AG04449 (cell line): ENCODE data around the gene TLE4.

Experiments
- CTCF ChIA-PET: fragments of 350-600 bp; formaldehyde crosslinking; extraction: SDS; loops from one replicate; lab custom pipeline; 2021; ENCODE audit warnings: antibody characterized with exemption; lab: Yijun Ruan, JAX
- POLR2A ChIA-PET: fragments of 400-600, 350-600 bp; formaldehyde crosslinking; extraction: SDS; loops from one replicate; lab custom pipeline; 2020; ENCODE audit warnings: antibody characterized with exemption, inconsistent platforms; lab: Yijun Ruan, JAX
- DNase-seq: peaks from one replicate; pipeline ENCODE4 v3.0.0-alpha.2; 2010; ENCODE audit warnings: low read depth, low spot score
- H3K4me3 ChIP-seq: 2 replicates; pipeline ENCODE4 v1.5.1; 2011; ENCODE audit warnings: low read depth, mild to moderate bottlenecking, control low read depth, low read length
- TF ChIP-seq, protein P1 (sequence below): IDR thresholded peaks from one replicate; pipeline ENCODE4 v1.5.1; 2011; ENCODE audit warnings: mild to moderate bottlenecking, moderate library complexity, low read length, control low read depth, inconsistent platforms; ENCODE audit not compliant: insufficient read depth; ENCODE audit errors: missing control alignments

TLE4 gene

DNA sequence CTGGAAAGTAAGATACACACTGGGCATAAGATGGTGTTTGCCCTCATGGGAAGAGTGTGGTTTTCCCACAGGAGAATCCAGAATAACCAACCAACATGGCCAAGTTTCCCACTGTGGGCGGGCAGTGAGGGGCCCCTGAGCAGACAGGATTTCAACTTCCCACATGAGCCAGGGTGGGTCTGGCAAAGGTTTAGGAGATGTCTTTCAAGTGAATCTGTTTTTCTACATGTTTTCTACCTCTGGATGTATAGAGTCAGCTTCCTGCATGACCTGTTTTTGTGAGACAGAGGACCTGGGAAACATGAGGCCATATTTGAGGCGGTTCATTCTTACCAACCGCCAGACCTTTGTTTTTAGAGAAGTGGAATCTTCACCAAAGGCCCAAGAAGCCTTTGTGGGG lies 100.5 kb downstream of the TLE4 start:
- no peak overlapping the region for H3K4me3 ChIP-seq
- DNase-seq: no peak
- POLR2A ChIA-PET: interaction anchor here (0.6 kb wide), 1 partner anchor 61 kb away, joined by 4 read pairs; no protein-coding TSS in a partner anchor
- TF ChIP-seq, protein P1, sequence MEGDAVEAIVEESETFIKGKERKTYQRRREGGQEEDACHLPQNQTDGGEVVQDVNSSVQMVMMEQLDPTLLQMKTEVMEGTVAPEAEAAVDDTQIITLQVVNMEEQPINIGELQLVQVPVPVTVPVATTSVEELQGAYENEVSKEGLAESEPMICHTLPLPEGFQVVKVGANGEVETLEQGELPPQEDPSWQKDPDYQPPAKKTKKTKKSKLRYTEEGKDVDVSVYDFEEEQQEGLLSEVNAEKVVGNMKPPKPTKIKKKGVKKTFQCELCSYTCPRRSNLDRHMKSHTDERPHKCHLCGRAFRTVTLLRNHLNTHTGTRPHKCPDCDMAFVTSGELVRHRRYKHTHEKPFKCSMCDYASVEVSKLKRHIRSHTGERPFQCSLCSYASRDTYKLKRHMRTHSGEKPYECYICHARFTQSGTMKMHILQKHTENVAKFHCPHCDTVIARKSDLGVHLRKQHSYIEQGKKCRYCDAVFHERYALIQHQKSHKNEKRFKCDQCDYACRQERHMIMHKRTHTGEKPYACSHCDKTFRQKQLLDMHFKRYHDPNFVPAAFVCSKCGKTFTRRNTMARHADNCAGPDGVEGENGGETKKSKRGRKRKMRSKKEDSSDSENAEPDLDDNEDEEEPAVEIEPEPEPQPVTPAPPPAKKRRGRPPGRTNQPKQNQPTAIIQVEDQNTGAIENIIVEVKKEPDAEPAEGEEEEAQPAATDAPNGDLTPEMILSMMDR: no peak
- CTCF ChIA-PET: no interaction called here

DNA sequence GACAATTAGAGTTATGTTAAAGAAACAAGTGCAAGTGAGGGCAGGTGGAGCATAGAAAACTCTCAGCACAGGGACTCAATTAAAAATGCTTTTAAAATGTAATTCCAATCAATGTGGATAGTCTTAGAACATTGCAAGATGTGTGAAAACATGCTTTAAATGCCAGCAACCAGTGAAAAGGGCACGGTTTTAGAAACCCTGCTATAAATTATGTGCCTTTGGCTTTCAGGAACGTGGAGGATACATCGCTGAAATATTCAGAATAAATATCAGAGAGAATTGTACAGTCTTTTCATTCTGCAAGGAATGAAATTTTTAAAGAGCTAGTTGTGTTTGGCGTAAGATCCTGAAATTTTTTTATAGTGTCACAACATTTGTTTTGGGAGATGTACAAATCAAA lies 101.1 kb downstream of the TLE4 start:
- H3K4me3 ChIP-seq: no peak overlapping the region
- ChIA-PET CTCF (no interaction called here), POLR2A (no interaction called here)
- no peak for DNase-seq
- TF ChIP-seq, protein P1: no peak

DNA sequence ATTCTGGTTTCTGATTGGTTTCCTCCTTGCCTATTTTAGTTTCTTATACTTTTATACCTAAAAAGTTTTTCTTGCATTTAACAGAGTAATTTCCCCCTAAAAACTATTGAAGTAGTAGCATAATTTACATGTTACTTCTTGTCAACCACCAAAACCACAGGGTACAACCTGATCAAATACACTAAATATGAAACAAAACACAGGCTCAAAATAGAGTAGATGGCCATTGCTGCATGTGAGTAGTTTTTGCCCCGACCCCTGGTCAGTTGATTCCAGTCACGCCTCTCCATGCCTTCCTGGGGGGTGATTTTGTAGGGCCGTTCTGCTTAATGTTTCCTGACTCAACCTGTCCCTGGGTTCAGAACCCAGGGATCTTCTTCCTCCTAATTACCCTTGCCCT lies 101.8 kb downstream of the TLE4 start:
- POLR2A ChIA-PET: no interaction called here
- CTCF ChIA-PET: no interaction called here

DNA sequence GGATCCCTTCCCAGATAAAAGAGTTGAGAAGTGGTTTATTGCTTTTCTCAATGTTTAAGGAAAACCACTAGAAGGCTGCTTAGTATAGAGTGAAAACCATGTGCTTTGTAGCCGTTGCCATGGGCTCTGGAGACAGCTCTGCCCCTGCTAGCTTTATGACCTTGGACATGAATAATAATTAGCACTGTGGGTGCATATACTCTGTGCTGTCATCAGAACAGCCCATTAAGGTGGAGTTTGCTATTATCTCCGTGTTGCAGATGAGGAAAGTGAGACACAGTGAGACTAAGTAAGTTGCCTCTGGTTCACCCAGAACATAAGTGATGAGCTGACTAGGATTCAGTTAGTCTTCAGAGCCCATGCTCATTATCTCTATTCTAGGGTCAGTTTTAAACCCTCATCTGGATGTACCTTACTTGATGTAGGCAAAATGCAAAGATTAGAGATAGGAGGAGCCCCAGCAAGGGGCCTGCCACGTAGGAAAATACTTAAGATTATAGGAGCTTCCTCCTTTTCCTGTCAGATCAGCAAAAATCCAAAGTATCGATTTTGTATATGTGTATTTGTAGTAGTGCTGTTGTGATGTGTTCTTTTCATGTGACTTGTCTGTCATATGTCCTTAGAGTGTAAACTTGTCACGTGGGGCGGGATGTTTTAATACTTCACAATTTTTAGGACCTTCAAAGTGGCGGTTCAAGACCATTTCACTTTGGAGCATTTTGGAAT lies 102.5 kb downstream of the TLE4 start:
- H3K4me3 ChIP-seq: no peak overlapping the region
- ChIA-PET CTCF (no interaction called here), POLR2A (no interaction called here)
- no peak for DNase-seq
- TF ChIP-seq, protein P1: no peak

More for the DNA sequence above, 101.8 kb downstream of the TLE4 start:
- no peak for DNase-seq
- TF ChIP-seq, protein P1: no peak
- no peak overlapping the region for H3K4me3 ChIP-seq

DNA sequence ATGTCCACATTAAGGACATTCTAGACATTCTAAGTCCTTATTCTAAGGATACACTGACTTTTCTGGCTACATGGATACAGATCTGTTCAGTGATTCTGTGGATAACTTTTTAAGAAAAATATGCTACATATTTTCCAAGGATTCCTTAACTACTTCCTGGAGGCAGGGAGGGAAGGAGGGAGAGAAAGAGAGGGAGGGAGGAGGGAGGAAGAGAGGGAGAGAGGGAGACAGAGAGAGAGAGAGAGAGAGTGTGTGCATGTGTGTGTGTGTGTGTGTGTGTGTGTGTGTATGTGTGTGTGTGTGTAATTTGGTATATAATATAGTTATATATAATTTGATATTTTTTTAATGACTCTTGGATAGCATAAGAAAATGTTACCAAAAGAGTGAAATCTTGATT lies 109.8 kb downstream of the TLE4 start:
- TF ChIP-seq, protein P1: no peak
- H3K4me3 ChIP-seq: no peak overlapping the region
- POLR2A ChIA-PET: no interaction called here
- no peak for DNase-seq
- CTCF ChIA-PET: no interaction called here

DNA sequence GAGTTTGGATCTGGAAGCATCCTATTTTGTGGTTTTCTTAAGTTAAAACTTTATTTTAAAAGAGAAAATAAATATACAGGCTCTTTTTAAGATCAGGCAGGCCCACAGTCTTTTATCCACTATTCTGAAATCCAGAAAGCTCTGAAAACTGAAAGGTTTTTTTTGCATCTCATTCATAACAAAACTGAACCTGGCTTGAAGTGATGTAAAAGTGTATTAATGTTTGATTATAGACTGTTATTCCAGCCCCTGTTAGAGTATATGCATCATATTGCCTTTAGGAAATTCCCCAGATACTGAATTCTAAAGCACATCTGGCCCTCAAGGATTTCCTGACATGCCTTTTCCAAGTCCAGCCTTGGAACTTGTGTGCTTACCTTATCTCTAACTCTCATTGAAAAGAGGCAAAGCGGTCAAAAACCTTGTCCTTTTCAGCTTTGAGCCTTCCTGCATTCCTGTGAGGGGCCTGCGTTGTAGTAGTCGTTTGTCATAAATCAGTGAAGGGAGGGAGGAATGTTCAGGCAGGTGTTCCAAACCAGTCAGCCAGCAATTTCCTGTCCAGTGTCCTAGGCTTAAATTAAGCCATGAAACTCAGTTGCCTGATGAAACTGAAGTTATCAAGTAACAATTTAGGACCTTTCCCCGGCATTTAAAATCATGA lies 110.4 kb downstream of the TLE4 start:
- TF ChIP-seq, protein P1: no peak
- DNase-seq: no peak
- H3K4me3 ChIP-seq: no peak overlapping the region
- ChIA-PET POLR2A (no interaction called here), CTCF (no interaction called here)
